HG02610 (cell line): ENCODE data around the gene LAMC1.
"Not testable (repeated sequence)": the region's sequence is repeated elsewhere in the genome, so short reads cannot be mapped to it uniquely, and the experiment has no call there.

ENCODE experiments used
- ATAC-seq: cut with Tn5 transposase; IDR thresholded peaks from one replicate; pipeline ENCODE4 v1.9.1; 2021; ENCODE audit warnings: mild to moderate bottlenecking, moderate library complexity; ENCODE audit not compliant: unreplicated experiment

Gene LAMC1

DNA sequence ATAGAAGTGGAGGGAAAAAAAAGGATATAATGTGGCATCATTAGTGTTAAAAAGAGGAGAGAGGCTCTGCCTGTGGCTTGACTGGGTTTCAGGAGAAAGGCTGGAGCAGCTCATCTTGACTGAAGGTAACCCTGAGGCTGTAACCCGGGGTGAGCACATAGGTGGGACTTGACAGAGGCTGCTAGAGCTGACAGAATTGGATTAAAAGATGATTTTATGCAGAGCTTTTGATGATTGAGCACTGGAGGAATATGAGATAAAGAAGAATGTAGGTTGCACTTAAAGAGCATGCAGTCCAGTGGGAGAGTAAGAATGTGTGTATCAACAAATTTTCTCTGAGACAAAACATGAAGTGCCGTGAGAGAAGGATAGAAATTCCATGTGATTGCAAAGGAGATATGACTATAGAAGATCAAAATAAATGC, 17.3 kb downstream of the LAMC1 start:
- ATAC-seq, result no peak

DNA sequence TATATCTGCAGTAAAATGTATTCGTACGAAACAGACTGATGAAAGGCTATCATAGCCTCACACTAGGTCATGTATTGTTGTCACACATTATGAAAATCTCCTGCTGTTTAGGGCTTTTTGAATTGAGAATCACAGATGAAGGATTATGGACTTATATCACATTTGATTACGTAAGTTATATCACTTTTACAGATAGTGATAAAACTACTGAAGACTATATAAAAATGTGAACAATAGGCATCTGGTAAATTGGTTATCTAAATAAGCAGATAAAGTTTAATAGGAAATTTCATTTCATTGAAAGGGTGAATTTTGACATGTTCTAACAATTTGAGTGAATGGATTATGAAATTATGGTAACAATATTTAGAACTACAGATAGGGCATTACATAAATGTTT, 20.0 kb downstream of the LAMC1 start:
- ATAC-seq, result no peak

GRCh38 chr1:183043872-183044854, 20.9 kb downstream of the LAMC1 start:
- ATAC-seq, result no peak

- ATAC-seq, result no peak
These were observed 21.9 kb downstream of the LAMC1 start for GRCh38 chr1:183044893-183045649.

DNA sequence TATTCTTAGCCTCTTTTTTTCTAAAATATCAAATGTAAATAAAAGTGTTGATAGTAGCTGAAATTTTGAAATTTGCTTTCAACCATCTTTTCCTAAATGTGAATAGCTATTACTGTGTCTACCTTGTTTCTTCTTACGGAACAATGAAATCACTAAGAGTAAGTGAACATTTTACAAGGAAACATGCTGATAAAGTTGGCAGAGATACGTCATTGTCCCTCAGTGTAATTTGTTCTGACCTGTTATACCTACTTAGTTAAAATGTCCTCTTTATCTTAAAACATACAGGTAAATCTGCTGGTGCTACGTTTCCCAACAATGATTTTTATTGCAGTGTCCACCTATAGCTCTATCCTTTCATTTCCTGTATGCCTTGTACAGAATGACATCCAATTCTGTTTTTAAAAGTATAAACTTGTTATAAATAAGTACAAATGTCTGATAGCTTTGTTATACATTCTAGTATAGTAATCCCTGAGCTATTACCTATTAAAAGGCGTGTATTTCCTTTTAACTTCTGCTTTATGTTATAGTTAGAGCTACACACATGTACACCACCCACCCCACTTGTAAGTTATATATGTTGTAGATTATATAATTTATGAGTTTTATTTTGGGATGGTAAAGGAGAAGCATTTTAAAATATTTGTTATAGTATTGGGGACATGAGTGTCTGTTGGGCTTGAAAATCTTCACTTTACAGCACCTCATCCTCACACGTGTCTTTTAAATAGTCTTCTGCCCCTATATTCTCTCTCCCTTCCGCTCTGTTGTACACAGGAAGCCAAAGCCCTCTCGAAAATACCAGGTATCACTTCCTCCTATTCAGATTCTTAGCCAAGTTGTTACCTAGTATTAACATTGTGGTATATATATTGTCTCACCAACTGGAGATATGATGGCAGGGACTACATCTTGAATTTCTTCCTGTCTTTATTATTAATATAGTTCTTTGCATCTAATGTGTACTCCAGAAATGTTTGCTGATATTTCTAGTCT, 25.2 kb downstream of the LAMC1 start:
- ATAC-seq, result peak; percentile 97

DNA sequence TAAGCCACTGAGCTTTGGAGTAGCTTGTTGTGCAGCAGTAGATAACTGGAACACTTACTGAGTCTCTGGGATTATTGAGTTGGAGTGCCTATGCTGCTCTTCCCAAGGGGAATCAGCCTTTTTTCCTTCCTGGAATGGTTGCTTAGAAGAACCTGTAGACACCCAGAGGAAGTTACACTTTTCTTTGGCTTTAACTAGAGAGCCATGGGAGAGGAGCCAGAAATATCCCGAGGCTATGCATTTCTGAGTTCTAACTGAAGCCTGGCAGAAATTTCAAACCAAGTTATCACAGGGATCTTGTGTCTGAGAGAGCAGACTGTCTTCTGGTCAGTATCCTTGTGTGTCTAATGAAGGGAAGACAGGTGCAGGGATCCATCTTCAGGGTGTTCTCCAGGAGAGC, 28.3 kb downstream of the LAMC1 start:
- ATAC-seq, result no peak

DNA sequence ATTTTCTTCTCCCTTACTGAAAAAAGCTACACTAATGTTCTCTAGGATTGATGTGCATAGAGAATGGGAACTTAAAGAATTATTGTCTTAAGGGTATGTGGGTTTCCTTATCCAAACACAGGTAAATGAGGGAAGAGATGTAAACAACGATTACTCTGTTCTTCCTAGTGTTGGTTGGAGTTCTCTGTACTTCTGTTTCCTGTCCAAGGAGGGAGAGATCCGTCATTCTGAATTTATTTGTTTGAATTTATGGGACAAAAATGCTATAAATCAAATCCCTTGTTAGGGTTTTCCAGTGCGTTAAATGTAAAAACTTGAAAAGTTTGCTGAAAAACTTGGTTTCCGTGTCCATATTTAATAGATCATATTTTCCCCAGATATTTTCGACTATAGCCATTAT, 29.6 kb downstream of the LAMC1 start:
- no peak for ATAC-seq

DNA sequence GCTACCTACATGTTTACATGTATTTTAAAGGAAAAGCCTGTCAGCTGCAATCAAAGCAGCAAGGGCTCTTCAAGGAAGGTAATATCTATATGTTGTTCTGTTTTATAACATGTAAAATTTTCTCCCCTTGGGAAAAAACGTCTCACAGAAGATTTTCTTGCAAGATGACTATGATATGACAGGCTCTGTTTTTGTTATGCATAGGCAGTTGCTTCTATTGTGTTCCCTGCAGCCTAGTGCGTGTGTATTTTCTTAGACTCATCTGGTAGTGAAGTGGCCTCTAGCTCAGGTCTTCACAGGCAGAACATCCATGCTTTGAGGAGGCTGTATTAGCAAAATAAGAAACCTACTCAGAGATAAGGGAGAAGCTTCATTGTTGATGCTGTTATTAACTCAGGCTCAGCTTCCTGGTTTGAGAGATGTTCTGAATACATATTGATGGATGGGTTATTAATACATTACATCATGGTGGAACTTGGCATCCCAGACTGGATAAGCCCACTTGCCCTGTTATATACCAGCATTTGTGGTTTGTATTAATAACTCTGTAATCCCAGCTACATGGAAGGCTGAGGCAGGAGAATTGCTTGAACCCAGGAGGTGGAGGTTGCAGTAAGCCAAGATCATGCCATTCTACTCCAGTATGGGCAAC, 35.8 kb downstream of the LAMC1 start:
- no peak for ATAC-seq

DNA sequence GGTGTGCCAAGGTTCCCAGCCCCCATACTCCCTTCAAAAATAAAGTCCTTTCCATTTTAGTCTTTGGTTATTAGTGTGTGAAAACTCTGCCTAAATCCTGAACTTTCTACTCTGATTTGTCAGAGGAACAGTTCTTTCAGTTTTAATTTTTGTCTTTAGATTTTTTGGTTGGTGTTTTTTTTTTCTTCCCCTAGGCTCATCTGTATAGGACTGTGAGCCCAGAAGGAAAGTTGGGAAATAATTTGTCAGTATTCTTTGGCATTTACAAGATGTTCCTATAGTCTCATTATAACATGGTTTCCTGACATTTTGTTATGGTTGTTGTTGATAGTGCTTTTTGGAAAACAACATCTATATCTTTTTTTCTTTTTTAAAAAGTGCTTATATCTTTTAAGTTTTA, 38.0 kb downstream of the LAMC1 start:
- ATAC-seq, result no peak

GRCh38 chr1:183063349-183063748, 40.1 kb downstream of the LAMC1 start:
- no peak for ATAC-seq

DNA sequence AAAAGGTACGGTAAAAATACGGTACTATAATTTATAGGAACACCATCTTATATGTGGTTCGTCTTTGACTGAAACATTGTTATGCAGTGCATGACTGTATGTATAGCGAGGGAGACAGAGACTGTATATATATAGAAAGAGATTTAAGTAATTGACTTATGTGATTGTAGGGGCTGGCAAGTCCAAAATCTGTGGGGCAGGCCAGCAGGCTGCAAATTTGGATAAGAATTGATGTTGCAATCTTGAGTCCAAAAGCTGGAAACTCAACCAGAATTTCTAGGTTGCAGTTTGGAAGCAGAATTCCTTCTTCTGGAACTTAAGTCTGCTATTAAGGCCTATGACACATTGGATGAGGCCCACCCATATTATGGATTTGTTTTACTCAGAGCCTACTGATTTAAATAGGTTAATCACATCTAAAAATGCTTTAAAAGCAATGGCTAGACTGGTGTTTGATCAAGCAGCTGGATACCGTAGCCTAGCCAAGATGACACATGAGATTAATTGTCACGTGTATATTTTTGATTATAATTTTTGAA, 42.0 kb downstream of the LAMC1 start:
- no peak for ATAC-seq

DNA sequence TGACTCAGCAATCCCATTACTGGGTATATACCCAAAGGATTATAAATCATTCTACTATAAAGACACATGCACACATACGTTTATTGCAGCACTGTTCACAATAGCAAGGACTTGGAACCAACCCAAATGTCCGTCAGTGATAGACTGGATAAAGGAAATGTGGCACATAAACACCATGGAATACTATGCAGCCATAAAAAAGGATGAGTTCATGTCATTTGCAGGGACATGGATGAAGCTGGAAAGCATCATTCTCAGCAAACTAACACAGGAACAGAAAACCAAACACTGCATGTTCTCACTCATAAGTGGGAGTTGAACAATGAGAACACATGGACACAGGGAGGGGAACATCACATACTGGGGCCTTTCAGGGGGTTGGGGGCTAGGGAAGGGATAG, 43.2 kb downstream of the LAMC1 start:
- not testable (repeated sequence) for ATAC-seq

DNA sequence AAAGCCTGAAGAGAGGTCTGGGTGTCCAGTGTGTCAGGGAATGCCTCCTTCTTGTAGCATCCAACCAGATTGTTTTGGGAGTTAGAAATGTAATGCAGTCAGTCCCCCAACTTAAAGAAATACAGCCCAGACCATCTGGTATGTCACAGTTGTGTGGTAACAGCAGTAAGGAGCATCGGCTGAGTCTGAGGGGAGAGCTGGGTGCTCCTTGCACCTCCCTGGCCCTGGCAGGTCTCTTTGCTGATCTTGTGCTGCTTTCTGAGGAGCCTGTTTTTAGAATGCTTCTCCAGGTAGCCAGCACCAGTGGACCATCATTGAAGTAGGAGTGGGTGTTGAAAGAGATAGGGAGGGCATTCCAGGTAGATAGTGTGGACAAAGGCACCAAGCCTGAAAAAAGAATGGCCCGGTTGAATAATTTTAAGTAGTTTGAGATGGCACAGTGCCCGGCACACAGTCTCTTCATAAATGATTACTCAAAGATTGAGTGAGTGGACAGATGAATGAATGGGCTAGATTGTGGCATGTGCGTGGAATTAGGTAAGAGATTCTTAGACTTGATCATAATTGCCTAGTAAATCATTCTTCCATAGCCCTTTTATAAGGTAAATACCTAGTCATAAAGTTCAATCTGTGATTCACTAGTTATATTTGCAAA, 46.5 kb downstream of the LAMC1 start:
- no peak for ATAC-seq

DNA sequence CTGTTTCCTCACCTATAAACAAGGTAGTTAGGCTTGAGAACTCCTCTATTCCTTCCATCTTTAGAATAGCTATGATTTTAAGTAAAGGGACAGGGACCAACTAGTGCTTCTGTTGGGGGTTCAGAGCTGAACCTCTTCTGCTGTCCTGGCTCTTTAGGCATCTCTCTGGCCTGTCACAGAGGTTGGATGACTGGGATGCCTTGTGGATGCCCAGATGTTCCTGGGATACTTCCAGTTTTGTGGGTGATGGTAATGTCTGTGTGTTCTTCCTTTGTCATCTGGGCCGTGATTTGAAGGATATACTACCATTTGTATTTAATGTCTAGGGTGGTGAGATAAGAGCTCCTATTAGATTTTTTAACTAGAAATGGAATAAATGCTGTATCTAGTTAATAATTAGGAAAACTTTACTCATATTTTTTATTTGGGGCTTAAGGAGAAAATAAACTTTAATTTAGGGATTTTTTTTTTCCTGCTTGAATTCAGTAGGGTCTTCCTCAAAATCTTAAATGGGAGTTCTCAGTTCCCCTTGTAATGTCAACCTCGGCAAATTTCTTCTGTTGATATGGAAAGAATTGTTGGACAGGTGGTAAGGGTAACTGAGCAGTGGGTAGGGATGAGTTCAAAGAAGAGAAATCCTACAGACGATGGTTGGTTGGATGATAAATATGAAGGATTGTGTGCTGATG, 47.2 kb downstream of the LAMC1 start:
- no peak for ATAC-seq

- peak; percentile 85 for ATAC-seq
These were observed 47.9 kb downstream of the LAMC1 start for GRCh38 chr1:183070923-183071618.

GRCh38 chr1:183072595-183072994, 49.4 kb downstream of the LAMC1 start:
- ATAC-seq, result not testable (repeated sequence)

DNA sequence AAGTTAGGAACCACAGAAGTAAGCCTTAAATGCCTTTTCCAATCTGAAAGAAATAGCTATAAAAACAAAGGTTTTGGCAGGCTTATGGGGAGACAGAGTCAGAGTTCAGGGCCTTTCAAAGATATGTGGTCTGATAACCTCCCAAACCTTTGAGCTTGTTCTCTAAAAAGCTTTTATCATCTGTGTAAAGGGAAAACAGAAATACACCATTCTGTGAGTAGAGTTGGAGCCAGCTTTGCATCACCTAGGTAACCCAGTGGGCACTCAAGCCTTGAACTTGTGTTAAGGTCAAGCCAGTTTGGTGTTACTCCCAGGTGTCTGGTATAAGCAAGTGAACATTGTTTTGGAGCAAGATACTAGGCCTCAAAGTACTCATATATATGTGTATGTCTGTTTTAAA, 50.1 kb downstream of the LAMC1 start:
- ATAC-seq, result no peak

- no peak for ATAC-seq
These were observed 51.0 kb downstream of the LAMC1 start for GRCh38 chr1:183074215-183074614.
